Measurements from ENCODE around the gene EYS.

EYS gene

DNA sequence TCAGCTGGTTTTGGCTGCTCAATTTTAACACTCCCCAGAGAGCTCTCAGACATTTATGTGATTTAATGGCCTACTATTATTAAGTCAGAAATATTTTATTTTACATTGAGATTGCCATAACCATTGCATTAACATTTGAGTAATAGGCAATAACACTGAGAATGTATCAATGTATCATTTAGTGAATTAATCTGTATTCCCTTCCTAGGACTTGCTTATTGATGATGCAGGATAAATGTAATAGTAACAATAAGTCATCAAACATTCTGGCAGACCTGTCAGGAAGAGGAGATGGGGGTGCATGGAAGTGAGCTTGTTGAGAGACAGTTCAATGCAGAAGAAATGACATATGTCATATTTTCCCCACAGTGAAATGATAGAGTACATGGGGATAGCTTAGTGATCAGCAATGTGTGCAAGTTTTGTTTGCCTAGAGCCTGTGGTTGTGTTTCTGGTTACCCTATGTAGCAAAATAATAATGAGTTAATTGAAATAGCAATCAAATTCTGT lies 458.9 kb downstream of the EYS start:
- no peak for DNase-seq (ENCODE audit: low read depth in 2 of 2, low spot score in 1 of 2)

DNA sequence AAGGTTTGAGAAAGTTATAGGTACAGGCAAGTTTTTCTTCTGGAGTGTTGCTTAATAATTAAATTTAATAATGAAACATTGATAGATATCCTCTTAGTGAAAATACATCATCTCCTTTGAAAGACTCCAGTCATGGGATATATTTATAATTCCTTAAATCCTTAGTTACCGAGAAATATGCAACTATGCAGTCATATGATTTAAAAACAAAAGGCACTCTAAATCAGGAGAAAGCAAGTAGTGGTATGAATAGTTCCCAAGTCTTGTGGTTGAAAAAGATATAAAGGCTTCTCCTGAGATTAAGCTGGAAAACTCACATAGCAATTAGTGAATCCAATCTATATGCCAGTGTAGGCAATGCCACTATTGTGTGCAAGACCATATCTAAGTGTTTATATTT lies 475.4 kb downstream of the EYS start:
- DNase-seq (ENCODE audit: low read depth in 2 of 2, low spot score in 1 of 2): no peak

- DNase-seq (ENCODE audit: low read depth in 2 of 2, low spot score in 1 of 2): no peak
Observed at GRCh38 chr6:65229825-65230224, 477.2 kb downstream of the EYS start.

DNA sequence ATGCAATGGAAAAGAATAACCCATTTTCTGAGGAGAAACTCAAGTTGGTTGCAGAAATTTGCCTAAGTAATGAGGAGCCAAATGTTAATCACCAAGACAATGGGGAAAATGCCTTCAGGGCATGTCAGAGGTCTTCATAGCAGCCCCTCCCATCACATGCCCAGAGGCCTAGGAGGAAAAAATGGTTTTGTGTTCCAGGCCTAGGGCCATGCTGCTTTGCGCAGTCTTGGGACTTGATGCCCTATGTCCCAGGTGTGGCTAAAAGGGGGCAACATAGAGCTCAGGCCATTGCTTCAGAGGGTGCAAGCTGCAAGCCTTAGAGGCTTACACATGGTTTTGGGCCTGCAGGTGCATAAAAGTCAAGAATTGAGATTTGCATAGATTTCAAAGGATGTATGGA lies 485.9 kb downstream of the EYS start:
- DNase-seq (ENCODE audit: low read depth in 2 of 2, low spot score in 1 of 2): no peak

DNA sequence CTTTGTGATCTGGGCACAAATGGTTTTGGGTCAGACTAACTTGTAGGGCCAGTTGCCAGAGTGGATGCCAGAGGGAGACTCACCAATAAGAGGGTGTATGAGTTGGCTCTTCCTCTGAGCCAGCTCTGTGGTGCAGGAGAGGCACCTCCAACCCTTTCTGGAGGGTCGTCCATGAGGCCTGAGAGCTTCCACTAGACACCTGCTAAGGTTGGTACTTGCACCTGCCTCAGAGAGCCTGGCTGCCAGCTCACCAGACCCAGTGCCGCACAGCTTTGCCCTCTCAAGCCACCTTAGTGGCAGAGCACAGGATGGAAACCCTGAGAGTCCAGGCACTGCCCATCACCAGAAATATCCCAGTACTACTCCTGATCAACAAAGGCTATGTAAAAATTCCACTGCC lies 504.3 kb downstream of the EYS start:
- DNase-seq (ENCODE audit: low read depth in 2 of 2, low spot score in 1 of 2): no peak

GRCh38 chr6:65199683-65200082 lies 507.3 kb downstream of the EYS start:
- no peak for DNase-seq (ENCODE audit: low read depth in 2 of 2, low spot score in 1 of 2)

DNA sequence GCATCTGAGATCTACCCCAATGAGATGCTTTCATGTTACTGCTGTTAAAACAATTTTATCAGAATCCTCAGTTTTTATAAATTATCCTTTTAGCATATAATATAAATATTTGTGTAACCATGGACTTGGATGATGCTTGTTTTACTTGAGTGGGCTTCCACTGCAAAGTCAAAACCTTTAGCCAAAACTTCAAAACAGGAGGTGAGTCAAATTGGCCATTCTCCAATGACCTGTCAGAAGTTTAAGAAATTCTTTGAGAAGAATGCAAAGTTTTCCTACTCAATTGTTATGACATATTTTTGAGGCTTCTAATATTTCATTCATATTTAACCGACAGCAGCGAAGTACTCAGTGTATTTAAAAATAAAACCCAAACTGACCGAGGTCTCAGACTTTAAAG lies 507.9 kb downstream of the EYS start:
- DNase-seq (ENCODE audit: low read depth in 2 of 2, low spot score in 1 of 2): no peak

- DNase-seq (ENCODE audit: low read depth in 2 of 2, low spot score in 1 of 2): no peak
Observed at GRCh38 chr6:65191471-65191870, 515.6 kb downstream of the EYS start.

GRCh38 chr6:65189236-65189881 lies 517.7 kb downstream of the EYS start:
- DNase-seq (ENCODE audit: low read depth in 2 of 2, low spot score in 1 of 2): no peak

- no peak for DNase-seq (ENCODE audit: low read depth in 2 of 2, low spot score in 1 of 2)
Observed at GRCh38 chr6:65186826-65187225, 520.2 kb downstream of the EYS start.

DNA sequence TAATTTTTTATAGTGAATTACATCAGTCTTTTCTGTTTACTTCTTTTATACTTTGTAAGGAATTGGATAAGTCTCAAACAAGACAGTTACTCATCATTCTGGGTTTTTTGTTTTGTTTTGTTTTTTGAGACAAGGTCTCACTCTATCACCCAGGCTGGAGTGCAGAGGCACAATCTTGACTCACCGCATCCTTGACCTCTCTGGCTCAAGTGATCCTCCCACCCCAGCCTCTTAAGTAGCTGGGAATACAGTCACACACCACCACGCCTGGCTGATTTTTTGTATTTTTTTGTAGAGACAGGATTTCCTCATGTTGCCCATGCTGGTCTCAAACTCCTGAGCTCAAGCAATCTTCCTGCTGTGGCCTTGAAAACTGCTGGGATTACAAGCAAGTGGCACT lies 524.3 kb downstream of the EYS start:
- no peak for DNase-seq (ENCODE audit: low read depth in 2 of 2, low spot score in 1 of 2)

DNA sequence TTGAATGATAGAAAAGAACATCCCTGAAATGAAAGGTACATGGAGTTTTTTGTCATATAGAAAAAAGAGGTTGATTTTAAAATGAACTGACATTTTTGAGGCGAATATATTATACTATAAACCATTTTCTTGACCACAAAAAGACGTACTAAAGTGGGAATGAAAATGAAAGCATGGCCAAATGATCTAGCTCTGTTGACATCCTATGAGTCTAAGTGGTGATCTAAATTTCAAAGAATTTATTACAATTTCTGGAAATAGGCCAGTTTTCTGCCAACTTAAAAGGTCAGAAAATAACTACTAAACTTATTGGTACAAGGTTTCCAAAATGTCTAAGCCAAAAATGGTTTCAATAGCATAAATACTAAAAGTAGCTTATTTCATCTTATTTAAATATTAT lies 536.8 kb downstream of the EYS start:
- no peak for DNase-seq (ENCODE audit: low read depth in 2 of 2, low spot score in 1 of 2)

GRCh38 chr6:65161661-65162060 lies 545.4 kb downstream of the EYS start:
- no peak for DNase-seq (ENCODE audit: low read depth in 2 of 2, low spot score in 1 of 2)

- DNase-seq (ENCODE audit: low read depth in 2 of 2, low spot score in 1 of 2): no peak
Observed at GRCh38 chr6:65157025-65157424, 550.0 kb downstream of the EYS start.

GRCh38 chr6:65155083-65155482 lies 551.9 kb downstream of the EYS start:
- DNase-seq (ENCODE audit: low read depth in 2 of 2, low spot score in 1 of 2): no peak

DNA sequence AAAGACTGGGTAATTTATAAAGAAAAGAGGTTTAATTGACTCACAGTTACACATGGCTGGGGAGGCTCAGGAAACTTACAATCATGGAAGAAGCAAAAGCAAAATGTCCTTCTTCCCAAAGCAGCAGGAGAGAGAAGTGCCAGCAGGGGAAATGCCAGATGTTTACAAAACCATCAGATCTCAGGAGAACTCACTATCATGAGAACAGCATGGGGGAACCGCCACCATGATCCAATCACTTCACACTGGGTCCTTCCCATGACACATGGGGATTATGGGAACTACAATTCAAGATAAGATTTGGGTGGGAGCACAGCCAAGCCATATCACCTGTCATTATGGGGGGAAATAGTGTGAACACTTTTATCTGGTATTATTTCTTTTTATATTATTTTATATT lies 557.2 kb downstream of the EYS start:
- DNase-seq (ENCODE audit: low read depth in 2 of 2, low spot score in 1 of 2): no peak

DNA sequence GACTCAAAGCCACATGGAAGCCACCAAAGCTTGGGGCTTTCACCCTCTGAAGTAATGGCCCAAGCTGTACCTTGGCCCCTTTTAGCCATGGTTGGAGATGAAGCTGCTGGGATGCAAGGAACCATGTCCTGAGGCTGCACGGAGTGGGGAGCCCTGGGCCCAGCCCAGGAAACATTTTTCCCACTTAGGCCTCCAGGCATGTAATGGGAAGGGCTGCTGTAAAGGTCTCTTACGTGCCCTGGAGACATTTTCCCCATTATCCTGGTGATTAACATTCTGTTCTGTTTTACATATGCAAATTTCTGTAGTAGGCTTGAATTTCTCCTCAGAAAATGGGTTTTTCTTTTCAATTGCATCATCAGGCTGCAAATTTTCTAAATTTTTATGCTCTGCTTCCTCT lies 558.2 kb downstream of the EYS start:
- DNase-seq (ENCODE audit: low read depth in 2 of 2, low spot score in 1 of 2): no peak

DNA sequence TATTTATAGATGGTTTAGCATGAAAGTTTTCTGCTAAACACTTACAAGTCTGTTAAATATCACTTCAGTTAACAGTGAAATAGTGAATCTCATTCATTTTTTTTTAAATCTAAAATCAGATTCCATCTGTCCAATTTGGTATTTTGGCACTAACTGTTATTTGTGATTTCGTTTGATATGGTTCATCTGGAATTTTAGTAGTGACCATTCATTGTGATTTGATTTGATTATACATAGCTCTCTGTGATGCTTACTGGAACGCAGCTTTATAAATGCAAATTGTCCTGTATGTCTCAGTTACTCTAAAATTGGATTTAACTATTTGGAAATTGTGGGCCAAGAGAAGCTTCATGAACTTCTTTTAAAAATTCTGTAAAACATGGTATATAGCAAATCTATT lies 571.5 kb downstream of the EYS start:
- DNase-seq (ENCODE audit: low read depth in 2 of 2, low spot score in 1 of 2): no peak

GRCh38 chr6:65126667-65127066 lies 580.4 kb downstream of the EYS start:
- DNase-seq (ENCODE audit: low read depth in 2 of 2, low spot score in 1 of 2): no peak

- DNase-seq (ENCODE audit: low read depth in 2 of 2, low spot score in 1 of 2): no peak
Observed at GRCh38 chr6:65123521-65123920, 583.5 kb downstream of the EYS start.

DNA sequence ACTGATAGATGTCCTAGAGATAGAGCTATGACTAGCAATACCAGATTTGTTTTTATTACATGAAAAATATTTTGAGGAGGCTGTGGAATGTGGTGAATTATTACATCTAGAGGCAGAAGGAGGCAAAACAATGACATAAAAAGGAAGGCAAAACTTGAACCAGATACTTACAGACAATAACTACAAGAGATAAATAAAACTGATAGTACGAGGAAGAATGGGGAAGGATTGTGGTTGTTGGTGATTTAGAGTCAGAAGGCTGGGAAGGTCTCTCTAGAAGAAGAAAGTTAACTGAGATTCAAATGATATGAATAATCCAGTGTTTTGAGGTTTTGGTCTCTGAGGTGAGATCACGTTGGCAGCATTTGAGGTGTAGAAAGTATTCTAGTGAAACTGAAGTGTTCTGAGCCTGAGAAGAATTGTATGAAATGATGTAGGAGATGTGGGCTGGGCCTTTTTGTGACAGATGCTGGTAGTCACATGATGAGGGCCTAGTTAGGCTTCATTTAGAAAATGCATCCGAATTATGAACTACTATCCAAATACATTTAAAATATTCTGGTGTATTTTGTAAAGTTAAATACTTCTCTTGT lies 589.1 kb downstream of the EYS start:
- DNase-seq (ENCODE audit: low read depth in 2 of 2, low spot score in 1 of 2): no peak

DNA sequence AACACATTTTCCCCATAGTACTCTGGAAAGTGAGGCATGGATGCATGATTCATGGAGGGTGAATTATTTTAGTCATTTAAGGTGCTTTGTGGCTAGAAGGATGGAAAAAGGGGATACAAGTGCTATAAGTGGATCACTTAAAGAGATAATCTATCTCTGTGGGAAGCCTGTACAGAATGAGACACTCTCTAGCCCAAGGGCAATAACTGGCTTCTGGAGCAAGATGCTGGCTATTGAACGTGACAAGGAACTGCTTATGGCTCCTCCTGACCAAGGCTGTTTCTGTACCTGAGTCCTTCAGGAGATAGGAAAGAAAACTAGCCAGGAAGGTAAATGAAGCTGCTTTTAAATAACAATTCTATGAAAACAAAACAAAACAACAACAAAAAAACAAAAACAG lies 590.7 kb downstream of the EYS start:
- no peak for DNase-seq (ENCODE audit: low read depth in 2 of 2, low spot score in 1 of 2)

DNA sequence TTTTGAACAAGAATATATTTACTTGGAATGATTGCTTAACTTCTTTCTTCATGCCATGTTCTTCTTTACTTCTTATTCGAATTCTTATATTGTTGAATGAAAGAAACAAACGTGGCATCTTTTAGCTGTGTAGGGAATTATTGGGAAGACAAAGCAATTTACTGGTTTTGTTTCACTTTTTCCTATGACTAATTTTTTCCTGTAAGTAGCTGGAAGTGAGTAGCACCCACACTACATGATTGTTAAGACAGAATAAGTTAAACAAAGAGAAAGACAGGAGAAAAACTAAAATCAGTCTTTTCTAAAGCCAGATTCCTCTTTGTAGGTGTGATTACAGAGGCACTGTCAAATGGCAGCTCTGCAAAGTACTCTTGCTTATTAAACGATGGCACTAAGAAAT lies 593.4 kb downstream of the EYS start:
- DNase-seq (ENCODE audit: low read depth in 2 of 2, low spot score in 1 of 2): no peak

Measured in stimulated activated CD8-positive, alpha-beta memory T cell treated with anti-CD3 and anti-CD28 coated beads, Interleukin-4, amount 100 ng/mL, for 4 hours (primary cell).